G401 (cell line): Measurements from ENCODE around the gene USB1. TPM values are rescaled to one million over a fixed set of nuclear protein-coding genes. Genes with fewer than 3 reads are reported as not detected.
A peak's percentile ranks its signal among the peaks of the same experiment; 100 is the strongest.

ENCODE experiments used
- DNase-seq: peaks from one replicate; pipeline ENCODE4 v3.0.0-alpha.2; 2015; ENCODE audit warnings: low spot score
- in situ Hi-C: cut with HindIII; loops from 2 replicates; pipeline ENCODE4 v1.10.0; 2016; ENCODE audit warnings: low sequenced_read_pairs, mixed read lengths
- total RNA-seq: library from RNA; depleted of rRNA; stranded (reverse); fragments of >200 nt; shearing (Covaris generic); gene quantifications from 2 replicates; pipeline ENCODE4 v1.2.3, GENCODE V29; 2014

Gene USB1
- total RNA-seq, 1 experiment from 2014 or later = 27.1 TPM

DNA sequence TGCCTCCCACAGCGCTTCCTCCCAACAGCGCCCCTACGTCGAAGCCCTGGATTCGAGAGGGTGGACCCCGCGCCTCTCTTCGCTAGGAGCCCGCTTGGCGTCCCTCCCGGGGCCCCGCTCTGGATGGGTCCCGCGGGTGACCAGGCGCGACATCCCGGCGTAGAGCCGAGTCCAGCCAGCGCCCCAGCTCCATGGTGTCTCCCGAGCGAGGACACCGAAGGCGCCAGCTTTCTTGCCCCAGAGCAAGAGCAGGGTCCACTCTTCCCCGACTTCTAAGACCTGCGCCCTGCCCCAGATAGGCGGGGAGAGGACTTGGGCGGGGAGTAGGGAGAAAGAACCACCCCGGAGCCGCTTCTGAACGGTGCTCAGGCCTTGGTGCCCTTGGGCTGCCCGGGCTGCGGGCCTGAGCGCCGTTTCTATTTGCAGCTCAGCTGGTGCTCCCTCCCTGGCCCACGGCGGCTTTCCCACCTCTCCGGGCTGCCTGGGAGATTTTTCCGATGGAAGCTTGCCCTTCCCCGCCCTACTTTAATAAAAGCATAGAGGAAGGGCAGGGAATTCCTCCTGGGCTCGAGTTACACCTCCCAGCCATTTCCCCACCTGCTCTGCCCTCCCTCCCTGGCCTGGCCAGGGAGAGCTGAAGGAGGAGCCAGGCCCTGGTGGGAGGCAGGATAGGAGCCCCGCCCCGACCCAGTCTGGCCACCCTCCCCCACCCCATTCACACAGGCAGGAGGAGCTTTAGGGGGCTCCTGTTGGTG lies 26.1 kb downstream of the USB1 start:
- in situ Hi-C loops = loop anchor here (10.0 kb wide), 1 partner anchor 97 kb away; the partner anchor contains the start of gene CFAP20
- peak; percentile 64 for DNase-seq

DNA sequence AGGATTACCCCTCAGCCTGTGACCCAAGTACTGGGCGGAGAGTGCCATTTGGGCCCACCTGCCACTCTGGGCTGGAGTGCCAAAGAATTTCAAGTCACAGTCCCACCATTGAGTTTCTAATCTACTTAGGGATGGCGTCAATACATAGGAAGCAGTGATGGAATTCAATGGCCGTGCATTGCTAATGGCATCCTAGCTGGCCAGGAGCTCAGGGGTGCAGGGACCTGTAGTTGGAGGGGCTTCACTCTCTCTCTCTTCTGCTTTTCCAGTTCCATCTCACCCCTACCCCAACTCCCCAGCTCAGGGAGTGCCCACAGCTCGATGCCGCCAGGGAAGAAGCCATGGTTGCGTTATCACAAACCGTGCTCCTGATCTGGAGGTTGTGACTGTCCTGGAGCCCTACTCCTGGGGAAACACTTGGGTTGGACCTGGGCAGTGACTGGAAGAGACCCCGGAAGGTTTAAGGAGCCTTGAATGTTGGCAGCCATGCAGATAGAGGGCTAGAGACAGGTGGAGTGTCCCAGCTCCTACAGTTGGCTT lies 26.8 kb downstream of the USB1 start:
- in situ Hi-C loops = loop anchor here (10.0 kb wide), 1 partner anchor 97 kb away; the partner anchor contains the start of gene CFAP20
- no peak for DNase-seq

DNA sequence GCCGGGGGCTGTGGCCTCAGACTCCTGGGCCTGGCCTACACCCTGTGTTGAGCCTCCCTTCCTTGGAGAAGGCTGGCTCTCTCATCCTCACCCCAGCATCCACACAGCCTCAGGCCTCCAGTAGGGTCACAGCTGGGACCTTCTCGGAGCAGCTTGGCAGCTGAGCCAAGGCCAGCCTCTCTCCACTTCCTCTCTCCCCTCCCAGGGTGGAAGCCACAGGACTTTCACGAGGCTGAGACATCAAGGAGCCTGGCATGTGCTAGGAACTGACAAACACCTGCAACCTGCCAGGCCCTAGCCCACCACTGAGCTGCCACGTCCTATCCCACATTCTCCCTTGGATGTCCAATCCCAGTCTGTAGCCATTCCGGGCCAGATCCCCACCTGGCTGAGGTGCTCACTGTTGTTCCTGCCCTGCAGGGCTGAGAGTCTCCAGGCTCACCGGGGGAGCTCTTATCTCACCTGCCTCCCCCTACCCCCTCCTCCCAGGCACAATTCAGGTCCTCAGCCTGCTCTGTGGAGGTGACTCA lies 27.4 kb downstream of the USB1 start:
- no peak for DNase-seq

DNA sequence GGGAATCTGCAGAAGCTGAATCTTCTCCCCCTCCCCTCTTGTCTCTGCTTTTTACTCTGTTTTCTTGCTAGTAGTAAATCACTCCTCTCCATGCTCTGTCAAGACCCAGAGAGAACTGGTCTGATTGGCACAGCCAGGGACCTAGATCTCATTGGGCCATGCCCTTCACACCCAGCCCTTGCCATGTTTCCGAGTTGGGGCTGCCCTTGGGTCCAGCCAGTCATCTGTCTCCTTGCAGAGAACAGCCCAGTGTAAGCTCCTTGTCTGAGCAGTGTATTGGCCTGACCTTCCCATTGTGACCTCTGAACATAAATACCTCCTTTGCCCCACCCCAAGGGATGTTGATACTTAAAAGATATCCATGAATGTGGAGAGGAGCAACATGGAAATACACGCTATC lies 28.2 kb downstream of the USB1 start:
- DNase-seq = no peak
- in situ Hi-C loops = loop anchor here (10.0 kb wide), 1 partner anchor 95 kb away; the partner anchor contains the start of gene CFAP20

More for the DNA sequence above, 27.4 kb downstream of the USB1 start:
- in situ Hi-C loops = loop anchor here (10.0 kb wide), 1 partner anchor 96 kb away; the partner anchor contains the start of gene CFAP20

DNA sequence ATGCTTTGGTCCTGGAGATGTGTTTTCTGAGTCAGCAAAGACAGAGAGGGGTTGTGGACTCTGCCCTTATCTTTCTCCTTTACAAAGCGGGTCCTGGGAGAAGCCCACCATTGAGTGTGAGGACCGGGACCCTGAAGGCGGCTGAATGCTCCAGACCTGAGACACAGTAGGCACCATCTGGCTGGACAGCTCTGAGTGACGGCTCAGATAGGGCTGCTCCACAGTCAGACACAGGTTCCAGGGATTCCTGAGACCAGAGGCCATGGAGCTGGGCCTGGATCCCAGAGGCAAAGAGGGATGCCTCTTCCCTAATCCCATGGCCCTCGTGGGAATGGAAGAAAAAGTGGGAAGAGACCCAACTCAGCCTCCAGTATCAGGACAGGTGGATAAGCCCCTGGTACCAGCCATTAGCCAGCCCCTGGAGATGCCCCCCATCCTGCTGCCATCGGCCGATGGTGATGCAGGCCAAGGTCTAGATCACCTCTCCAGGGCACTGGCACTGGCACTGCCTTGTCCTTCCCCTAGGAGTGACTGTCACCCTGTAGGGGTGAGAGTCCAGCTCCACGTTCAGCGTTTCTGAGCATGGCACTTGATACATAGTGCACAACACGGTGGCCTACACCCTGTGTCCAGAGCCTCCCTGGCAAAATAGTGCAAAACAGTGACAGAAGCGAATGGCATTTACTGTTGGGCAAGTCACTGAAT lies 29.1 kb downstream of the USB1 start:
- DNase-seq = no peak
- in situ Hi-C loops = no loop called here

DNA sequence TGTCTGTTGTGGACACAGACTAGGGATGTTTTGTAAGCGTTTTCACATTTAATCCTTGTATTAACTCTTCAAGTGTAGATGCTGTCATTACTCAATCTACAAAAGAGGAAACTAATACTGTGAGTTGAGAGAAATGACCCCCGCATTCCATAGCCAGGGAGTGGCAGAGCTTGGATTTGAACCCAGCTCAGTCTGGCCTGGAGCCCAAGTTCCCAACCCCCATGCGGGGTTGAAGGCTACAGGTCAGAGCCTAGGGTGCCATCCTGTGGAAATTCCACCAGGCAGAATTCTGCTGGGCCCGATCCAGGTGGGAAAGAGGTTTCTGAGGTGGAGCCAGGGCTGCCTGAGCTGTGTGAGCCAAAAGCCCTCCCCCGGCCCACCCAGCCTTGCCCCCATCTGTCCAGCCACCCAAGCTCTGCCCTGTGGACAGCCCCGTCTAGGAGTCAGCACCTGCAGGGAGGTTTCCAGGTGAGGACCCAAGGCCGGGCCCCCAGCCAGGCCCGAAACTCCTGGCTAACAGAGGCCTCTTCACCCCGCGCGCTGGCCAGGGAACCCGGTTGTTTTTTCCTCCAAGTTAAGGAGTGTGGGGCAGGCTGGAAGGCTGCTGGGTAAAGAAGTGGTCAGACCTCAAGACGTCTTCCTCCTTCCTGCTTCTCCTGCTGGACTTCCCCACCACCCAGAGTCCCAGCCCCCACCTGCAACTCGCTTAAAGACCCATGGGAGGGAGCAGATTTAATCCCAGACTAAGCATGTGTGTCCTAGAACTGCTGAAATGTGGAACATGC lies 30.0 kb downstream of the USB1 start:
- in situ Hi-C loops = no loop called here
- no peak for DNase-seq

DNA sequence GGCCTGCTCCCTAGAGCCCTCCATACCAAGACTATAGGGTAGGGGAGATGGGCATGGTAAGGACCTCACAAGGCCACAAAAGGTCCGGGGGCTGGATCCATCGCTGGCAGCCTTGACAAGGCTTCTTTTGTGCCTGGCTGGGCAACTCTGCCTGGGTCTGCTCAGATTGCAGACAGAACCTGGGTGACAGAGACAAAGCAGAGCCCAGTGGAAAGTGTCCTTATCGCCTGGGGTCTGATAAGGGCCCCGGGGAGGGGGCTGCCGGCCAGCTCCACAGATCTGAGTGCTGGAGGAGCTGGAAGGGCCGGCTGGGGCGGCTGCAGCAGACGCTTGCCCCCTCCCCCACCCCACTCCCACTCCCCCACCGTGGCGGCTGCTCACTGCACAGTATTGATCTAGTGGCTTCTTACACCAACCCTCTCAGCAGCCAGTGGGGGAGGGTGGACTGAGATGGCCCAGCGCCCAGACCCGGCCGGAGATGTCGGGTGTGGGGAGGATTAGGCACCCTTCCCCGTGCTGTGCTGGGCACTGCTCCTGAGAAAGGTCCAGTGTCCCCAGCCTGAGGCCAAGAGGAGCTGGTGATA lies 31.6 kb downstream of the USB1 start:
- in situ Hi-C loops = no loop called here
- DNase-seq = peak; percentile 48

DNA sequence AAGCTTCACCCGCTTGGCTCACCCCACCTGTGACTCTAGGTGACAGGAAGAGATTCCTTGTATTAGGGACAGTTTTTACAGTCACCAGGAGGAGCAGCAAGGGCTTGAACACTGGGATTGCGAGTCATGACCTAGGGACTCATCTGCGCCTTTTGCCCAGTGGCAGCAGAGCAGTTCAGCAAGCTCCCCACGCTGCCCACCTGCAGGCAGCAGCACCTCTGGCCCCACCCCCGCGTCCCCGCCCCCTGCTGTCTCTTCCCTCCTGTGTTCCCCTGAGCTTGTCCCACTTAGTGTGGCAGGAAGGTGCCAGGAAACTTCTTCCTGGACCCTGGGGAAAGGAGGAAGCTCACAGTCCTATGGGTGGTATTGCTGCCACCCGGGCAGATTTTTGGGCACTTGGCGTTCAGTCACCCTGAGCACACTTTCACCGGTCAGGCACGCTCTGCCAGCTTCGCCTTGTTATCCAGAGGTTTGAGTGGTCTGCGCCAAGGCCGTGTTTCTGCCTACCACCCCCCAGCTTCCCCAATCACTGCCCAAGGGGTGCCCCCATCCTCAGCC lies 33.0 kb downstream of the USB1 start:
- no peak for DNase-seq
- in situ Hi-C loops = no loop called here

- no peak for DNase-seq
- in situ Hi-C loops = no loop called here
Measured at GRCh38 chr16:58034774-58035173, 33.6 kb downstream of the USB1 start.

- in situ Hi-C loops = no loop called here
- DNase-seq = peak; percentile 76
Measured at GRCh38 chr16:58035356-58036170, 34.4 kb downstream of the USB1 start.

DNA sequence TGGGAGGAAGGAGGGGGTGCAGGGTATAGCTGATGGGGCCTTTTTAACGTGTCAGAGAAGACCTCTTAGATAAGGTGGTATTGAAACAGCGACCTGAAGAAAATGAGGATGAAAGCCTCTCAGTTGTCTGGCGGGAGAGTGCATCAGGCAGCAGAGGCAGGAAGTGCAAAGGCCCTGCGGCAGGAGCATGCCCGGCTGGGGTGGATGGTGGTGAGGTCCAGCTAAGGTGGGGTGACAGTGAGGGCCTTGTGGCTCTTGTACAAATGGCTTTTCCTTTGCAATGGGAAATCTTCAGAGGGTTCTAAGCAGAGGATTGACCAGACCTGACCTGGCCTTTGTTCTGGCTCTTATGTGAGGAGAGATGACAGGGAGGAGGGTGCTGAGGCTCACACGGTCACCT lies 35.7 kb downstream of the USB1 start:
- in situ Hi-C loops = no loop called here
- DNase-seq = no peak

- in situ Hi-C loops = no loop called here
- peak; percentile 73 for DNase-seq
Measured at GRCh38 chr16:58037365-58038057, 36.3 kb downstream of the USB1 start.

DNA sequence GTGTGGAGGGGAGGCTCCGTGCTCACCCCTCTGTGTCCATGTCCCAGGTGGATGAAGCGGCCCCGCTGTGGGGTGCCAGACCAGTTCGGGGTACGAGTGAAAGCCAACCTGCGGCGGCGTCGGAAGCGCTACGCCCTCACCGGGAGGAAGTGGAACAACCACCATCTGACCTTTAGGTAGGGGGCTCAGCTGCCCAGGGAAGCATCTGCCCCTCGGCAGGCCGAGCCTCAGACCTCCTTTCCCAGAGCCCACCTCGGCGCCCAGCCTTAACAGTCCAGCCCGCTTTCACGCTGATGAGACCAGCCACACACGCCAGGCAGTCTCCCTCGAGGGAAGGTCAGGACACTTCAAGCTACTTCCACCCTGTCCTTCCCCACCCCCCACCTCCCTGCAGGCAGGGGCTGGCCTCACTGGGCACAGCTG lies 37.0 kb downstream of the USB1 start:
- in situ Hi-C loops = no loop called here
- no peak for DNase-seq

GRCh38 chr16:58039829-58040495 lies 38.8 kb downstream of the USB1 start:
- in situ Hi-C loops = no loop called here
- no peak for DNase-seq

- no peak for DNase-seq
- in situ Hi-C loops = no loop called here
Measured at GRCh38 chr16:58040496-58040846, 39.3 kb downstream of the USB1 start.

DNA sequence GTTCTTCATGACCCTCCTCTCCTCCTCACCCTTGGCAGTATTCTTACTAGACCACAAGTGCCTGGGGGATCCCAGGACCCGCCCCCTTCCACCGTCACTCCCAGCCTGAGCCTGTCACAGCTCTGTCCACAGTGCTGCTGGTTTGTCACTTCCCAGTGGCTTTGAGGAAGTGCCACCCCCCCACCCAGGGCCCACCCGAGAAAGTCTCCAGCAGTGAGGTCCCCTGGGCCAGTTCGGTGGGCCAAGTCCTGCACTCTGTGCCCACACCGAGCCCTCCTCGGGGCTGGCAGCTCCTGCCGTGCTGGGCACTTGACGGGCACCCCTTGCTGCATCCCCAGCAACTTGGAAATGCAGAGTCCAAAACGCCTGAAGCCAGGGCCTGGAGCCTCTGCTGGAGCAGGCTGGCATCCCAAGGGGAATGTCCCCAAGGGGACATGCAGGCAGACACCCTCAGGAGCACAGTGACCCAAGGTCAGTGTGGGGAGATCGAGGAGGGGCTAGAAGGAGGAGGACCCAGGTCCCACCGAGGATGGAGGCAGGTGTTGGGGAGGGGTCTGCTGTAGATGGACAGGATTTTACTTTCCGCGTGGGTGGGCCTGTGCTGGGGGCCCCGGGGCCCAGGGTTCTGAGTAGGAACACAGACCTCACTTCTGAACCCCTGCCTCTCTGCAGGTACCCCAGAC lies 39.9 kb downstream of the USB1 start:
- DNase-seq = no peak
- in situ Hi-C loops = no loop called here
